Thoracic aorta (tissue), 2 donors: Measurements from ENCODE around the gene BEND7. TPM values are rescaled to one million over a fixed set of nuclear protein-coding genes. Genes with fewer than 3 reads are reported as not detected.

Source experiments
- ATAC-seq: fragments of 150-250 bp; one replicate; pipeline ENCODE4 v1.8.0; 2017; ENCODE audit warnings: low read depth; ENCODE audit not compliant: insufficient number of reproducible peaks, low FRiP score
- DNase-seq: peaks from one replicate; pipeline ENCODE4 v3.0.0-alpha.2; 2020; ENCODE audit warnings: low spot score
- H3K27ac ChIP-seq, 2 donors: fragments of 200-600 bp; sonication (generic); 1 replicate in 1 of 2; 2 replicates in 1 of 2; pipeline ENCODE4 v1.5.1; 2016; ENCODE audit warnings: mild to moderate bottlenecking in 2 of 2, moderate library complexity in 2 of 2
- H3K27me3 ChIP-seq: fragments of 200-600 bp; sonication (generic); replicated peaks from 2 replicates; pipeline ENCODE4 v1.6.0; 2016; ENCODE audit warnings: mild to moderate bottlenecking; ENCODE audit not compliant: insufficient read depth
- H3K36me3 ChIP-seq: fragments of 200-600 bp; sonication (generic); one replicate; pipeline ENCODE4 v1.5.1; 2016
- H3K4me1 ChIP-seq, 2 donors: fragments of 200-600 bp; sonication (generic); 1 replicate in 1 of 2; 2 replicates in 1 of 2; pipeline versions ENCODE4 v1.5.1 to v1.6.0; 2016; ENCODE audit warnings: low read depth in 2 of 2, mild to moderate bottlenecking in 1 of 2; ENCODE audit not compliant: control insufficient read depth in 1 of 2
- H3K4me3 ChIP-seq: fragments of 200-600 bp; sonication (generic); 2 replicates; pipeline ENCODE4 v1.5.1; 2016; ENCODE audit warnings: mild to moderate bottlenecking
- H3K9me3 ChIP-seq: fragments of 200-600 bp; sonication (generic); 2 replicates; pipeline ENCODE4 v1.5.1; 2016
- CTCF ChIP-seq: fragments of 200-600 bp; sonication (generic); IDR thresholded peaks from one replicate; pipeline ENCODE4 v1.5.1; 2019; ENCODE audit warnings: antibody characterized with exemption
- total RNA-seq, 2 donors: library from RNA; depleted of rRNA; stranded (reverse); fragments of >200 nt; gene quantifications; one replicate each; pipeline versions ENCODE4 v1.1.0 to v1.2.3, GENCODE V29; 2016

Gene BEND7
- total RNA-seq, 2 donors from 2014 or later, result 15.3 to 38.5 TPM

GRCh38 chr10:13416760-13417159 lies 112.1 kb downstream of the BEND7 start:
- H3K27me3 ChIP-seq, result no peaks in the 10 kb centered on the region
- TF ChIP-seq CTCF, result no peak
- no peak overlapping the region for H3K27ac ChIP-seq
- no peak overlapping the region for H3K4me3 ChIP-seq
- no peaks in the 10 kb centered on the region for H3K36me3 ChIP-seq
- DNase-seq, result no peak
- H3K4me1 ChIP-seq, result no peaks in the 10 kb centered on the region
- no peaks in the 10 kb centered on the region for H3K9me3 ChIP-seq
- no peak for ATAC-seq

DNA sequence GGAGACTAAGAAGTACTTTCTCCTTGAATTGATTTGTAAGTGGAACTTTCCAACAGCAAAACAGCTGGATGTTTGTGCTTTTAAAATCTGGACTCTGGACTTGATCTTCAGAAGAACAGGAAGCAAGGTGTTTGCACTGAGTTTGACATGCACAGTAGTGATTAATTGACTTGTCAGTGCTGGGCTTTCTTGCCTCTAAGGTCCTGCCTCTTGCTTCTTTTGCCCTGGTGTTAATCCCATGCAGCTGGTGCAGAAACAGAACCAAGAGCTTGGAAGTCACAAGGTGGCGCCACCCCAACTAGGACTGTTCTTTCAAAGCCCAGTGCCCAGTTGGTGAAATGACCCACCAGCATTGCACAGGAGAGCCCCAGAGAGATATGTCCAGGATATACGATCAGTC lies 114.0 kb downstream of the BEND7 start:
- DNase-seq (no peak), ATAC-seq (no peak)
- Histone ChIP-seq H3K27ac (no peak overlapping the region), H3K9me3 (no peaks in the 10 kb centered on the region), H3K27me3 (no peaks in the 10 kb centered on the region), H3K4me3 (no peak overlapping the region), H3K36me3 (no peaks in the 10 kb centered on the region), H3K4me1 (no peaks in the 10 kb centered on the region)
- TF ChIP-seq CTCF, result no peak

DNA sequence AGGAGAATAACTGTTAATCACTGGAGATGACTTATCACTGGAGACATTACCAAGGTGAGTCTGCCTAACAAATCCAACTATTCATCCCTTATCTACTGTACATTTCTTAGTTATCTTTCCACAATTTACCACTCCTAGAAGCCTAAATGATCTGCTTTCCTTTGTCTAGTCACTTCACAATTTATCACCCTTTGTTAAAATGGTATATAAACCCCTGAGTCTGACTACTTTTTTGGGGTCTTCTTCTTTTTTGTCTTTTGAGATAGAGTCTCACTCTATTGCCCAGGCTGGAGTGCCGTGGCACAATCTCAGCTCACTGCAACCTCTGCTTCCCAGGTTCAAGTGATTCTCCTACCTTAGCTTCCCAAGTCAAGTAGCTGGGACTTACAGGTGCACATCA lies 114.7 kb downstream of the BEND7 start:
- no peak overlapping the region for H3K27ac ChIP-seq
- no peaks in the 10 kb centered on the region for H3K9me3 ChIP-seq
- no peaks in the 10 kb centered on the region for H3K4me1 ChIP-seq
- ATAC-seq, result no peak
- no peaks in the 10 kb centered on the region for H3K36me3 ChIP-seq
- H3K4me3 ChIP-seq, result no peak overlapping the region
- TF ChIP-seq CTCF, result no peak
- DNase-seq, result no peak
- no peaks in the 10 kb centered on the region for H3K27me3 ChIP-seq

DNA sequence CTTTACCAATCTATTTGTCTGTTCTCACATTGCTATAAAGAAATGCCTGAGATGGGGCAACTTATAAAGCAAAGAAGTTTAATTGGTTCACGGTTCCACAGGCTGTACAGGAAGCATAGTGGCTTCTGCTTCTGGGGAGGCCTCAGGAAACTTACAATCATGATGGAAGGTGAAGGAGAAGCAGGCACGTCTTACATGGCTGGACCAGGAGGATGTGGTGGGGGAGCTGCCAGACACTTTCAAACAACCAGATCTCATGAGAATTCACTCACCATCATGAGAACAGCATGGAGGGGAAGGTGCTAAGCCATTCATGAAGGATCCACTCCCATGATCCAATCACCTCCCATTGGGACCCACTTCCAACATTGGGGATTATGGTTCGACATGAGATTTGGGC lies 115.9 kb downstream of the BEND7 start:
- no peak for TF ChIP-seq CTCF
- Histone ChIP-seq H3K9me3 (no peaks in the 10 kb centered on the region), H3K4me1 (no peaks in the 10 kb centered on the region), H3K36me3 (no peaks in the 10 kb centered on the region), H3K4me3 (no peak overlapping the region), H3K27ac (no peak overlapping the region), H3K27me3 (no peaks in the 10 kb centered on the region)
- no peak for ATAC-seq
- no peak for DNase-seq

- Histone ChIP-seq H3K27ac (no peak overlapping the region), H3K27me3 (no peaks in the 10 kb centered on the region), H3K9me3 (no peaks in the 10 kb centered on the region), H3K36me3 (no peaks in the 10 kb centered on the region), H3K4me3 (no peak overlapping the region), H3K4me1 (no peaks in the 10 kb centered on the region)
- ATAC-seq (no peak), DNase-seq (no peak)
- no peak for TF ChIP-seq CTCF
Observed at GRCh38 chr10:13404791-13405190, 124.0 kb downstream of the BEND7 start.
